Measurements from ENCODE around the gene MRPS31.
"Not testable (repeated sequence)": the region's sequence is repeated elsewhere in the genome, so short reads cannot be mapped to it uniquely, and the experiment has no call there.

Gene MRPS31

GRCh38 chr13:40764587-40765403, 6.2 kb downstream of the MRPS31 start:
- no peak overlapping the region for H3K4me3 ChIP-seq (ENCODE audit: low read depth, low read length)

GRCh38 chr13:40762849-40763248, 8.1 kb downstream of the MRPS31 start:
- H3K4me3 ChIP-seq (ENCODE audit: low read depth, low read length) = no peak overlapping the region

GRCh38 chr13:40758811-40759210, 12.2 kb downstream of the MRPS31 start:
- no peak overlapping the region for H3K4me3 ChIP-seq (ENCODE audit: low read depth, low read length)

GRCh38 chr13:40756042-40756441, 14.9 kb downstream of the MRPS31 start:
- no peak overlapping the region for H3K4me3 ChIP-seq (ENCODE audit: low read depth, low read length)

- no peak overlapping the region for H3K4me3 ChIP-seq (ENCODE audit: low read depth, low read length)
Measured at GRCh38 chr13:40755082-40755700, 15.8 kb downstream of the MRPS31 start.

GRCh38 chr13:40749327-40749726, 21.7 kb downstream of the MRPS31 start:
- no peak overlapping the region for H3K4me3 ChIP-seq (ENCODE audit: low read depth, low read length)

GRCh38 chr13:40735232-40735548, 35.8 kb downstream of the MRPS31 start:
- peak overlapping the region; percentile 20 for H3K4me3 ChIP-seq (ENCODE audit: low read depth, low read length)

GRCh38 chr13:40734536-40735231, 36.3 kb downstream of the MRPS31 start:
- peak overlapping the region; percentile 20 for H3K4me3 ChIP-seq (ENCODE audit: low read depth, low read length)

- no peak overlapping the region for H3K4me3 ChIP-seq (ENCODE audit: low read depth, low read length)
Measured at GRCh38 chr13:40732658-40733057, 38.3 kb downstream of the MRPS31 start.

GRCh38 chr13:40728595-40728994, 42.4 kb downstream of the MRPS31 start:
- H3K4me3 ChIP-seq (ENCODE audit: low read depth, low read length) = no peak overlapping the region

GRCh38 chr13:40714433-40714832, 56.6 kb downstream of the MRPS31 start:
- H3K4me3 ChIP-seq (ENCODE audit: low read depth, low read length) = not testable (repeated sequence)

GRCh38 chr13:40706439-40706838, 64.6 kb downstream of the MRPS31 start:
- H3K4me3 ChIP-seq (ENCODE audit: low read depth, low read length) = no peak overlapping the region

- H3K4me3 ChIP-seq (ENCODE audit: low read depth, low read length) = no peak overlapping the region
Measured at GRCh38 chr13:40697711-40698110, 73.3 kb downstream of the MRPS31 start.

GRCh38 chr13:40694426-40694825, 76.6 kb downstream of the MRPS31 start:
- H3K4me3 ChIP-seq (ENCODE audit: low read depth, low read length) = no peak overlapping the region

GRCh38 chr13:40692946-40693345, 78.0 kb downstream of the MRPS31 start:
- no peak overlapping the region for H3K4me3 ChIP-seq (ENCODE audit: low read depth, low read length)

- H3K4me3 ChIP-seq (ENCODE audit: low read depth, low read length) = no peak overlapping the region
Measured at GRCh38 chr13:40688781-40689180, 82.2 kb downstream of the MRPS31 start.

- no peak overlapping the region for H3K4me3 ChIP-seq (ENCODE audit: low read depth, low read length)
Measured at GRCh38 chr13:40682449-40683240, 88.3 kb downstream of the MRPS31 start.

GRCh38 chr13:40681341-40682146, 89.4 kb downstream of the MRPS31 start:
- no peak overlapping the region for H3K4me3 ChIP-seq (ENCODE audit: low read depth, low read length)

GRCh38 chr13:40680659-40681323, 90.2 kb downstream of the MRPS31 start:
- H3K4me3 ChIP-seq (ENCODE audit: low read depth, low read length) = no peak overlapping the region

GRCh38 chr13:40679480-40679985, 91.5 kb downstream of the MRPS31 start:
- no peak overlapping the region for H3K4me3 ChIP-seq (ENCODE audit: low read depth, low read length)

Data from iPS-11a (cell line).